ENCODE data around the gene MRPL14. TPM values are rescaled to one million over a fixed set of nuclear protein-coding genes. Genes with fewer than 3 reads are reported as not detected.

The MRPL14 gene
- total and polyA plus RNA-seq, 2 of the 4 experiments (the other 2 are of a cell fraction) = 43.7 to 87.9 TPM

DNA sequence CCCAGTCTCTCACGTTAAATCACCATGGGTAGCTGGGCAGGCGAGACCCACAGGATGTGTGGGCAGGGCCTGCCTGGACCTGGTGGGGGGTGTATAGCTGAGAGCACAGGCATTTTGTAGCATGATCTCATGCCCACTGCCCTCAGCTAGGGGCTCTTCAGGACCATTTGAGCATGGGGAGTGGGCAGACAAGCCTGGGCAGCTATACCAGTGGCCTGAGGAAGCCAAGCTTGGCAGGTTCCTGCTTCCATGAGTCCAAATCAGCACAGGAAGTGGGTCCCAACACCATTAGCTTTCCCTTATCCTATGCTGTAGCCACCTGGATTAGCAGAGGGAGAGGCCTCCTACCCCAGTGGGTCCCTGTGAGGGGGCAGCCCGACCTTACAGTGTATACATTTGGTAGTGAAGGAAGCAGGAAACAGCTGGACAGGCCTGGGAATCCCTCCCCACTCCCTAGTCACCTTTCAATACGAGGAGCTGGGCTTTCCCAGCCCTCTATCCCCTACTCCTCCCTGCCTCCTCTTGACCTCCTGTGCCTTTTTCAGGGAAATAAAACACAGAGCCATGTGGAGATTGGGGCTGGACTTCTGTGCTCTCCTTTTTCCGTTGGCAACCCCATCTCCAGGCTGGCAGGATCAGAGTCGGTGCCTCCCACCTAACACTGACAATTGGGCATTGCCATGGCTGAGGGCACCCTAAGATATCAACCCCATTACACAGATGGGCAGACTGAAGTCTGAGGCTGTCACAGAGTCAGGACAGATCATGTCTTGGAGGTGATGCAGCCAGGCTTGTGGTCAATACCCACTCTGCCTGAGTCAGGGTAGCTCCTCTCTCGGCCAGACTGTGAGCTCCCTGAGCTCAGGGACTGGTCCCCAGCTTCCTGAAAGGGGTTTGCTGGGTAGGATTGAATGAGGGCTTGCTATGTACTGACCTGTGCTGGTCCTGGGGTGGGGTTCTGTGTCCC, 59.8 kb downstream of the MRPL14 start:
- no peak overlapping the region; the same call in 1 of the 2 replicates for H3K9ac ChIP-seq (ENCODE audit: low read depth, low read length)
- DNase-seq (peak; percentile 63), ATAC-seq (ENCODE audit: low read depth) (no peak)
- in situ Hi-C loops (cut with MboI; ENCODE audit: low sequenced_read_pairs) = no loop called here
- H3K27ac ChIP-seq (ENCODE audit: insufficient read depth, low read length) = peak overlapping the region; percentile 6; the same call in 1 of the 2 replicates
- dilution Hi-C loops (cut with HindIII; ENCODE audit: low sequenced_read_pairs, unreplicated experiment) = no loop called here
- H3K36me3 ChIP-seq (ENCODE audit: control insufficient read depth, insufficient read depth, low read length) = no peaks in the 10 kb centered on the region
- H3K4ac ChIP-seq (ENCODE audit: low read depth, low read length) = peak overlapping the region; percentile 91
- TF ChIP-seq POLR2A (IDR thresholded peaks at IDR 0.05; ENCODE audit: low read depth, low read length) = no peak
- no peak for TF ChIP-seq MAFK (IDR thresholded peaks at IDR 0.05; ENCODE audit: low read depth, low read length)
- TF ChIP-seq, protein P1, sequence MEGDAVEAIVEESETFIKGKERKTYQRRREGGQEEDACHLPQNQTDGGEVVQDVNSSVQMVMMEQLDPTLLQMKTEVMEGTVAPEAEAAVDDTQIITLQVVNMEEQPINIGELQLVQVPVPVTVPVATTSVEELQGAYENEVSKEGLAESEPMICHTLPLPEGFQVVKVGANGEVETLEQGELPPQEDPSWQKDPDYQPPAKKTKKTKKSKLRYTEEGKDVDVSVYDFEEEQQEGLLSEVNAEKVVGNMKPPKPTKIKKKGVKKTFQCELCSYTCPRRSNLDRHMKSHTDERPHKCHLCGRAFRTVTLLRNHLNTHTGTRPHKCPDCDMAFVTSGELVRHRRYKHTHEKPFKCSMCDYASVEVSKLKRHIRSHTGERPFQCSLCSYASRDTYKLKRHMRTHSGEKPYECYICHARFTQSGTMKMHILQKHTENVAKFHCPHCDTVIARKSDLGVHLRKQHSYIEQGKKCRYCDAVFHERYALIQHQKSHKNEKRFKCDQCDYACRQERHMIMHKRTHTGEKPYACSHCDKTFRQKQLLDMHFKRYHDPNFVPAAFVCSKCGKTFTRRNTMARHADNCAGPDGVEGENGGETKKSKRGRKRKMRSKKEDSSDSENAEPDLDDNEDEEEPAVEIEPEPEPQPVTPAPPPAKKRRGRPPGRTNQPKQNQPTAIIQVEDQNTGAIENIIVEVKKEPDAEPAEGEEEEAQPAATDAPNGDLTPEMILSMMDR (conservative IDR thresholded peaks at IDR 0.05; ENCODE audit: low read depth, low read length) = no peak
- TF ChIP-seq RCOR1 (IDR thresholded peaks at IDR 0.05; ENCODE audit: insufficient replicate concordance, low read length) = peak; percentile 61
- TF ChIP-seq RFX5 (IDR thresholded peaks at IDR 0.05; ENCODE audit: low read depth, low read length) = no peak
- TF ChIP-seq RAD21 (IDR thresholded peaks at IDR 0.05; ENCODE audit: low read length) = no peak
- TF ChIP-seq CHD1 (IDR thresholded peaks at IDR 0.05; ENCODE audit: low read depth, low read length) = no peak
- no peak for TF ChIP-seq NFE2L2 (IDR thresholded peaks at IDR 0.05; ENCODE audit: low read depth, low read length)
- H2BK15ac ChIP-seq (ENCODE audit: low read depth, low read length) = peak overlapping the region; percentile 99
- H3K79me1 ChIP-seq (ENCODE audit: low read depth in 1 of 2, low read length in 2 of 2) = peaks cover 0 to 26% of the 10 kb centered on the region in 2 experiments; a peak in 2 of 4 replicates
- peak overlapping the region; percentile 89 for H3K18ac ChIP-seq (ENCODE audit: low read depth, low read length)
- H3K23ac ChIP-seq (ENCODE audit: low read depth, low read length) = peak overlapping the region; percentile 64; the same call in 1 of the 2 replicates
- WGBS, 2 experiments (ENCODE audit: extremely low coverage in 2 of 2, insufficient read length in 1 of 2) = no CpG with 5 or more reads among the region's 7 CpGs
- no peak overlapping the region for H3K4me3 ChIP-seq (ENCODE audit: insufficient read depth, low read depth, low read length)
- H3K4me1 ChIP-seq (ENCODE audit: control insufficient read depth, insufficient read depth, low read length) = peaks cover 45% of the 10 kb centered on the region
- peak overlapping the region; percentile 97 for H2AK5ac ChIP-seq (ENCODE audit: low read depth, low read length)
- POLR2A ChIA-PET (ENCODE audit: unreplicated experiment) = no interaction called here
- peak overlapping the region; percentile 93 for H4K91ac ChIP-seq (ENCODE audit: insufficient read depth, low read depth, low read length)
- no peaks in the 10 kb centered on the region for H4K20me1 ChIP-seq (ENCODE audit: insufficient read depth, low read length)
- peak overlapping the region; percentile 83 for H2AFZ ChIP-seq (replicated peaks; ENCODE audit: low read length, poor library complexity)
- H2AK9ac ChIP-seq (replicated peaks; ENCODE audit: low read depth, low read length, poor library complexity) = peak overlapping the region; percentile 90
- intact Hi-C loops (cut with micrococcal nuclease) = no loop called here
- no peak overlapping the region for H3K4me2 ChIP-seq (ENCODE audit: low read depth, low read length)
- H3K56ac ChIP-seq (ENCODE audit: extremely low read depth, insufficient read depth, low read length) = no peak overlapping the region
- peak overlapping the region; percentile 81 for H2BK20ac ChIP-seq (ENCODE audit: low read depth, low read length)
- H3K9me3 ChIP-seq (ENCODE audit: control insufficient read depth, insufficient read depth, low read length) = no peaks in the 10 kb centered on the region
- peaks cover 36% of the 10 kb centered on the region for H3K9me1 ChIP-seq (ENCODE audit: insufficient read depth, low read length)
- no TSS peak for BruUV-seq (replicated peaks)
- peak overlapping the region; percentile 76 for H4K5ac ChIP-seq (ENCODE audit: low read depth, low read length)
- peak overlapping the region; percentile 87 for H2BK5ac ChIP-seq (ENCODE audit: low read depth, low read length, poor library complexity, severe bottlenecking)
- H3K27me3 ChIP-seq (ENCODE audit: control insufficient read depth, insufficient read depth, low read length) = no peaks in the 10 kb centered on the region
- H3K14ac ChIP-seq (replicated peaks; ENCODE audit: low read depth, low read length) = peak overlapping the region; percentile 84
- peak overlapping the region; percentile 83 to 90 for H4K8ac ChIP-seq (ENCODE audit: low read depth in 2 of 2, low read length in 2 of 2)
- CTCF ChIA-PET = interaction anchor here (1.1 kb wide), 1 partner anchor 298 kb away, joined by 4 read pairs; no protein-coding TSS in a partner anchor
- H2BK120ac ChIP-seq (ENCODE audit: low read depth, low read length) = peak overlapping the region; percentile 94

All from IMR-90 (cell line).